Liver (tissue), 3 donors: ENCODE results near the gene FAM228B.

Experiments used
- EGR1 ChIP-seq, 2 donors: IDR thresholded peaks; 2 replicates each; pipeline ENCODE4 v1.6.1; 2016 to 2018; ENCODE audit warnings: antibody characterized with exemption in 2 of 2, low read depth in 2 of 2
- YY1 ChIP-seq: IDR thresholded peaks from 2 replicates; pipeline ENCODE4 v1.6.1; 2016; ENCODE audit warnings: antibody characterized with exemption, mild to moderate bottlenecking
- TF ChIP-seq, protein P1 (sequence below): fragments of 150-350 bp; IDR thresholded peaks from 2 replicates; pipeline ENCODE4 v1.5.1; 2017; ENCODE audit warnings: improper control_type of control experiment, low read depth, low read length; ENCODE audit not compliant: missing input control
- TF ChIP-seq, protein P2 (sequence below): IDR thresholded peaks from 2 replicates; pipeline ENCODE4 v1.6.1; 2016; ENCODE audit warnings: antibody characterized with exemption, mild to moderate bottlenecking
- TF ChIP-seq, protein P3 (sequence below): IDR thresholded peaks from 2 replicates; pipeline ENCODE4 v1.6.1; 2016; ENCODE audit warnings: antibody characterized with exemption
- donor health status: healthy.
- donor health status: healthy.

DNA sequence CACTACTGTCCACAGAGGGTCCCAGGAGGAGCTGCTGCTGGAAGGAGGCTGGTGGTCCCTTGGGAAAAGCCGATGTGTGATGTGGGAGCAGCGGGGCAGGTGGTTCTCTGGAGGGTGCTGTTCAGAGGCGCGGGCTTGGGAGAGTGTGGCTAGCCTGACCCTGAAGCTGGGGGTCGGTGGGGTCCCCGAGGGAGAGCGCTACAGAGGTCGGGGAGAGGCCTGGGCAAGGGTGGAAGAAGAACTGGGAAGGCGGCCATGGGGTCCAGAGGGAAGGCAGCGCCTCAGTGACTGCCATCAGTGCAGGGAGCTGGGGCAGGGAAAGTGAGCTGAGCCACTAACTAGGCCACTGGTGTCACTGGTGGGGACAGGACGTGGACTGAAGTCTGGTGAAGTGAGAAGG is 84.1 kb downstream of the FAM228B start:
- TF ChIP-seq, protein P1, sequence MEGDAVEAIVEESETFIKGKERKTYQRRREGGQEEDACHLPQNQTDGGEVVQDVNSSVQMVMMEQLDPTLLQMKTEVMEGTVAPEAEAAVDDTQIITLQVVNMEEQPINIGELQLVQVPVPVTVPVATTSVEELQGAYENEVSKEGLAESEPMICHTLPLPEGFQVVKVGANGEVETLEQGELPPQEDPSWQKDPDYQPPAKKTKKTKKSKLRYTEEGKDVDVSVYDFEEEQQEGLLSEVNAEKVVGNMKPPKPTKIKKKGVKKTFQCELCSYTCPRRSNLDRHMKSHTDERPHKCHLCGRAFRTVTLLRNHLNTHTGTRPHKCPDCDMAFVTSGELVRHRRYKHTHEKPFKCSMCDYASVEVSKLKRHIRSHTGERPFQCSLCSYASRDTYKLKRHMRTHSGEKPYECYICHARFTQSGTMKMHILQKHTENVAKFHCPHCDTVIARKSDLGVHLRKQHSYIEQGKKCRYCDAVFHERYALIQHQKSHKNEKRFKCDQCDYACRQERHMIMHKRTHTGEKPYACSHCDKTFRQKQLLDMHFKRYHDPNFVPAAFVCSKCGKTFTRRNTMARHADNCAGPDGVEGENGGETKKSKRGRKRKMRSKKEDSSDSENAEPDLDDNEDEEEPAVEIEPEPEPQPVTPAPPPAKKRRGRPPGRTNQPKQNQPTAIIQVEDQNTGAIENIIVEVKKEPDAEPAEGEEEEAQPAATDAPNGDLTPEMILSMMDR, result no peak
- TF ChIP-seq, protein P2, sequence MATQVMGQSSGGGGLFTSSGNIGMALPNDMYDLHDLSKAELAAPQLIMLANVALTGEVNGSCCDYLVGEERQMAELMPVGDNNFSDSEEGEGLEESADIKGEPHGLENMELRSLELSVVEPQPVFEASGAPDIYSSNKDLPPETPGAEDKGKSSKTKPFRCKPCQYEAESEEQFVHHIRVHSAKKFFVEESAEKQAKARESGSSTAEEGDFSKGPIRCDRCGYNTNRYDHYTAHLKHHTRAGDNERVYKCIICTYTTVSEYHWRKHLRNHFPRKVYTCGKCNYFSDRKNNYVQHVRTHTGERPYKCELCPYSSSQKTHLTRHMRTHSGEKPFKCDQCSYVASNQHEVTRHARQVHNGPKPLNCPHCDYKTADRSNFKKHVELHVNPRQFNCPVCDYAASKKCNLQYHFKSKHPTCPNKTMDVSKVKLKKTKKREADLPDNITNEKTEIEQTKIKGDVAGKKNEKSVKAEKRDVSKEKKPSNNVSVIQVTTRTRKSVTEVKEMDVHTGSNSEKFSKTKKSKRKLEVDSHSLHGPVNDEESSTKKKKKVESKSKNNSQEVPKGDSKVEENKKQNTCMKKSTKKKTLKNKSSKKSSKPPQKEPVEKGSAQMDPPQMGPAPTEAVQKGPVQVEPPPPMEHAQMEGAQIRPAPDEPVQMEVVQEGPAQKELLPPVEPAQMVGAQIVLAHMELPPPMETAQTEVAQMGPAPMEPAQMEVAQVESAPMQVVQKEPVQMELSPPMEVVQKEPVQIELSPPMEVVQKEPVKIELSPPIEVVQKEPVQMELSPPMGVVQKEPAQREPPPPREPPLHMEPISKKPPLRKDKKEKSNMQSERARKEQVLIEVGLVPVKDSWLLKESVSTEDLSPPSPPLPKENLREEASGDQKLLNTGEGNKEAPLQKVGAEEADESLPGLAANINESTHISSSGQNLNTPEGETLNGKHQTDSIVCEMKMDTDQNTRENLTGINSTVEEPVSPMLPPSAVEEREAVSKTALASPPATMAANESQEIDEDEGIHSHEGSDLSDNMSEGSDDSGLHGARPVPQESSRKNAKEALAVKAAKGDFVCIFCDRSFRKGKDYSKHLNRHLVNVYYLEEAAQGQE, result no peak
- TF ChIP-seq, protein P3, sequence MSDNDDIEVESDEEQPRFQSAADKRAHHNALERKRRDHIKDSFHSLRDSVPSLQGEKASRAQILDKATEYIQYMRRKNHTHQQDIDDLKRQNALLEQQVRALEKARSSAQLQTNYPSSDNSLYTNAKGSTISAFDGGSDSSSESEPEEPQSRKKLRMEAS, result no peak
- TF ChIP-seq EGR1 (IDR thresholded peaks at IDR 0.05; ENCODE audit: low read depth in 2 of 2) (no peak), YY1 (no peak)
